Myocyte (in vitro differentiated cells): Measurements from ENCODE around the gene ADAT1. TPM values are rescaled to one million over a fixed set of nuclear protein-coding genes. Genes with fewer than 3 reads are reported as not detected.

ENCODE experiments used
- DNase-seq: peaks from one replicate; pipeline ENCODE4 v3.0.0-alpha.2; 2012; ENCODE audit warnings: low read depth
- polyA plus RNA-seq: library from polyadenylated mRNA; unstranded; fragments of >200 nt; gene quantifications from one replicate; pipeline ENCODE4 v1.2.1, GENCODE V29; 2012; ENCODE audit warnings: missing spikeins
- total RNA-seq: library from RNA; depleted of rRNA; stranded (reverse); fragments of >200 nt; gene quantifications from 2 replicates; pipeline ENCODE4 v1.2.3, GENCODE V29; 2014

ADAT1 gene
- total RNA-seq: 28.9 and 33.4 TPM in 2 replicates
- polyA plus RNA-seq: 36.6 TPM

GRCh38 chr16:75622761-75623605, at the start of gene ADAT1:
Gene ADAT1 (minus strand): TSS chr16:75623281. CDS start chr16:75620799, 2,482 bp downstream.
- peak; percentile 97 for DNase-seq

GRCh38 chr16:75667503-75667902, 44.4 kb upstream of the ADAT1 start:
- no peak for DNase-seq

- DNase-seq: no peak
Observed at GRCh38 chr16:75660726-75661302, 37.7 kb upstream of the ADAT1 start.

GRCh38 chr16:75660321-75660720, 37.2 kb upstream of the ADAT1 start:
- peak; percentile 77 for DNase-seq

GRCh38 chr16:75658175-75658574, 35.1 kb upstream of the ADAT1 start:
- no peak for DNase-seq

- DNase-seq: peak; percentile 17
Observed at GRCh38 chr16:75653922-75654321, 30.8 kb upstream of the ADAT1 start.

- DNase-seq: peak; percentile 84
Observed at GRCh38 chr16:75648265-75649076, 25.4 kb upstream of the ADAT1 start.

- peak; percentile 95 for DNase-seq
Observed at GRCh38 chr16:75647492-75648264, 24.6 kb upstream of the ADAT1 start, which contains the start of the genes KARS1 and TERF2IP. Gene KARS1 (minus strand): TSS chr16:75647665. CDS start chr16:75647639, 26 bp downstream. Gene TERF2IP (plus strand): TSS chr16:75647773. CDS start chr16:75647883, 110 bp downstream.

- DNase-seq: no peak
Observed at GRCh38 chr16:75647112-75647491, 24.0 kb upstream of the ADAT1 start.

- no peak for DNase-seq
Observed at GRCh38 chr16:75644240-75645012, 21.3 kb upstream of the ADAT1 start.

- no peak for DNase-seq
Observed at GRCh38 chr16:75640598-75640997, 17.5 kb upstream of the ADAT1 start.

- no peak for DNase-seq
Observed at GRCh38 chr16:75635036-75635435, 12.0 kb upstream of the ADAT1 start.

GRCh38 chr16:75632857-75633256, 9.8 kb upstream of the ADAT1 start:
- DNase-seq: no peak

- no peak for DNase-seq
Observed at GRCh38 chr16:75630052-75630451, 7.0 kb upstream of the ADAT1 start.

GRCh38 chr16:75629132-75629531, 6.1 kb upstream of the ADAT1 start:
- DNase-seq: no peak

GRCh38 chr16:75628351-75628750, 5.3 kb upstream of the ADAT1 start:
- no peak for DNase-seq

GRCh38 chr16:75627851-75628250, 4.8 kb upstream of the ADAT1 start:
- DNase-seq: no peak

GRCh38 chr16:75626806-75627205, 3.7 kb upstream of the ADAT1 start:
- no peak for DNase-seq

GRCh38 chr16:75624921-75625334, 1.8 kb upstream of the ADAT1 start:
- DNase-seq: no peak

- peak; percentile 51 for DNase-seq
Observed at GRCh38 chr16:75621170-75621477, 2.0 kb downstream of the ADAT1 start.
